Suppressor macrophage treated with lipopolysaccharide for 4 hours (primary cell): ENCODE data around the gene TRAF3.
"Not testable (repeated sequence)": the region's sequence is repeated elsewhere in the genome, so short reads cannot be mapped to it uniquely, and the experiment has no call there.

ENCODE experiments used
- DNase-seq: peaks from one replicate; pipeline ENCODE4 v3.0.0-alpha.2; 2020

The TRAF3 gene

GRCh38 chr14:102809870-102810269 lies 32.6 kb downstream of the TRAF3 start:
- no peak for DNase-seq

GRCh38 chr14:102810523-102810922 lies 33.3 kb downstream of the TRAF3 start:
- no peak for DNase-seq

- DNase-seq = no peak
These were observed 34.2 kb downstream of the TRAF3 start for GRCh38 chr14:102811254-102811963.

GRCh38 chr14:102811971-102812370 lies 34.7 kb downstream of the TRAF3 start:
- DNase-seq = no peak

GRCh38 chr14:102813691-102814090 lies 36.4 kb downstream of the TRAF3 start:
- DNase-seq = no peak

- no peak for DNase-seq
These were observed 40.1 kb downstream of the TRAF3 start for GRCh38 chr14:102817318-102817717.

- no peak for DNase-seq
These were observed 41.0 kb downstream of the TRAF3 start for GRCh38 chr14:102817942-102818940.

GRCh38 chr14:102819176-102819628 lies 42.0 kb downstream of the TRAF3 start:
- DNase-seq = peak; percentile 37

- DNase-seq = no peak
These were observed 42.6 kb downstream of the TRAF3 start for GRCh38 chr14:102819747-102820330.

GRCh38 chr14:102821252-102821651 lies 44.0 kb downstream of the TRAF3 start:
- no peak for DNase-seq

GRCh38 chr14:102822311-102822863 lies 45.1 kb downstream of the TRAF3 start:
- peak; percentile 40 for DNase-seq

GRCh38 chr14:102822887-102823286 lies 45.6 kb downstream of the TRAF3 start:
- DNase-seq = not testable (repeated sequence)

GRCh38 chr14:102823546-102823945 lies 46.3 kb downstream of the TRAF3 start:
- DNase-seq = no peak

- DNase-seq = no peak
These were observed 47.6 kb downstream of the TRAF3 start for GRCh38 chr14:102824832-102825231.

- DNase-seq = no peak
These were observed 48.3 kb downstream of the TRAF3 start for GRCh38 chr14:102825307-102826095.

GRCh38 chr14:102826161-102826560 lies 48.9 kb downstream of the TRAF3 start:
- DNase-seq = no peak

GRCh38 chr14:102826751-102827675 lies 49.8 kb downstream of the TRAF3 start:
- DNase-seq = no peak

GRCh38 chr14:102827716-102828115 lies 50.5 kb downstream of the TRAF3 start:
- DNase-seq = no peak

GRCh38 chr14:102828151-102828550 lies 50.9 kb downstream of the TRAF3 start:
- no peak for DNase-seq

- no peak for DNase-seq
These were observed 51.8 kb downstream of the TRAF3 start for GRCh38 chr14:102829016-102829548.
